Hindlimb muscle (tissue), 1 donor: Measurements from ENCODE around the gene CACNA2D2. TPM values are rescaled to one million over a fixed set of nuclear protein-coding genes. Genes with fewer than 3 reads are reported as not detected.

Source experiments
- DNase-seq: peaks from one replicate; pipeline ENCODE4 v3.0.0-alpha.2; 2013
- polyA plus RNA-seq: library from polyadenylated mRNA; unstranded; fragments of 120-200 nt; gene quantifications from one replicate; pipeline ENCODE4 v1.2.1, GENCODE V29; 2013; ENCODE audit not compliant: insufficient read length

Gene CACNA2D2
- polyA plus RNA-seq, 1 donor, result 8.2 TPM

DNA sequence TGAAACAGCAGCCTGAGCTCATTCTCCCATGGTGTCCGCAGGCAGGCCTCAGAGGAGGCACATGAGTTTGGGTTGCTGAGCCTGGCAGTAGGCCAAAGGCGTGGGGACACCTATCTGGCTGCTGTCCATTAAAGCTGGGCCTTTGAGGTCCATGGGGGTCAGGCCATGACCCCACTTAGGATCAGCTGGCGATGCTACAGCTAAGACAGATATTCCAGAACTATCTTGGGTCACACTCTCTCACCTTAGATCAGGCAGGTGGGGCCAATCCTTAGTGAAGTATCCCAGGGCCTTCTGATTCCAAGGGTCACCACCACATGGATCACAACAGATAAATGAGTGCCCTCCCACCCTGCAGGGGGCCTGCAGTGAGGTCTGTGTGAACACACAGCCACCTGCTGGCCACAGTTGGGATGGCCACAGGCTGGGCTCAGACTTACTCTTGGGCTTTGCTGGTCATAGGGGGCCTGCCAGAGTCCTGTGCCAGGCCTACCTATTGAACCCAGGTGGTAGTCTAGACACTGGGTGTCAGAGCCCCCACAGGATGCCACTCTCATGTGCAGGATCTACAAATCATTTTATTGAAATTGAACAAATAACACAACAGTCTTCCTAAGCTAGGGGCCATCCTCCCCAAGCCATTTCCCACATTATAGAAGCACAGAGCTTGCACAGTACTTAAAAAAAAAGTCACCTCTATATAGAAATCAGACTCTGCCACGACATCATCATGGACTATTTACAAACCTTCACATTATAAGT lies 178.9 kb downstream of the CACNA2D2 start:
- peak; percentile 66 for DNase-seq

GRCh38 chr3:50323614-50324199 lies 179.7 kb downstream of the CACNA2D2 start:
- DNase-seq, result no peak

DNA sequence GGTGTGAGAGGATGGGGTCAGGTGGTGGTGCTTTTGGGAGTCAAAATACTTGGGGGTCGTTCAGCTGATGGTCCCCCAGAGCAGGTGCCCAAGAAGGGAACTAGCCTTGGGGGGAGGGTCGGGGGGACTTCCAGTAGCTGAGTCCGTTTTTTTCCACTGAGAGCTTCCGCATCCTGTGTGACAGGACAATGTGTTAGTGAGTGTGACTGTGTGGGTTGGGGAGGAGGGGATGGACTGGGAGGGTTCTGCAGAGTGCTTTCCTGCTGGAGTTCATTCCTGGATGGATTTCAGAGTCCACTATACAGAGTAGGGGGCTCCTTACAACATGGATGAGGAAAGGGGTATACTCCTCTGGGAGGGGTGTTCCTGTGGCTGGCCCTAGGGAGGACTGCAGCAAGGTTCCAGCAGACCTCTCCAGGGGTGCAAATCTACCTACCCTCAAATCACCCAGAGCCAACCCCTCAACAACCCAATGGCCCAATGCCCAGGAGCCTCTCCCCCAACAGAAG lies 180.3 kb downstream of the CACNA2D2 start:
- DNase-seq, result no peak

GRCh38 chr3:50322386-50323091 lies 180.9 kb downstream of the CACNA2D2 start, which contains the start of gene HYAL2:
TSS of gene HYAL2 (minus strand) at chr3:50322745. CDS start at chr3:50320489, 2,256 bp downstream.
- DNase-seq, result no peak

DNA sequence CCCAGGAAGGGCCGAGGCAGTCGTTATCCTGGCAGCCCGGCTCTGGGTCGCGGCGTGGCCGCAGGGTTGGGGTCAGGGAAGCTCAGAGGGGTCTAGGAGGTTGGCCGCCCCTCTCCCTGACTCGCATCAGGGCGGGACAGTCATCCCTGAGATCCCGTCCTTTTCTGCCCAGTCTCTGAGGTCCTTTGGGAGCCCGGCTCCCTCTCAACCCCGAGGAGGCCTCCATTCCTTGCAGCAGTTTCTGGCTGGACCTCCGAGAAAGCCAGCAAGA lies 181.4 kb downstream of the CACNA2D2 start:
- DNase-seq, result no peak

DNA sequence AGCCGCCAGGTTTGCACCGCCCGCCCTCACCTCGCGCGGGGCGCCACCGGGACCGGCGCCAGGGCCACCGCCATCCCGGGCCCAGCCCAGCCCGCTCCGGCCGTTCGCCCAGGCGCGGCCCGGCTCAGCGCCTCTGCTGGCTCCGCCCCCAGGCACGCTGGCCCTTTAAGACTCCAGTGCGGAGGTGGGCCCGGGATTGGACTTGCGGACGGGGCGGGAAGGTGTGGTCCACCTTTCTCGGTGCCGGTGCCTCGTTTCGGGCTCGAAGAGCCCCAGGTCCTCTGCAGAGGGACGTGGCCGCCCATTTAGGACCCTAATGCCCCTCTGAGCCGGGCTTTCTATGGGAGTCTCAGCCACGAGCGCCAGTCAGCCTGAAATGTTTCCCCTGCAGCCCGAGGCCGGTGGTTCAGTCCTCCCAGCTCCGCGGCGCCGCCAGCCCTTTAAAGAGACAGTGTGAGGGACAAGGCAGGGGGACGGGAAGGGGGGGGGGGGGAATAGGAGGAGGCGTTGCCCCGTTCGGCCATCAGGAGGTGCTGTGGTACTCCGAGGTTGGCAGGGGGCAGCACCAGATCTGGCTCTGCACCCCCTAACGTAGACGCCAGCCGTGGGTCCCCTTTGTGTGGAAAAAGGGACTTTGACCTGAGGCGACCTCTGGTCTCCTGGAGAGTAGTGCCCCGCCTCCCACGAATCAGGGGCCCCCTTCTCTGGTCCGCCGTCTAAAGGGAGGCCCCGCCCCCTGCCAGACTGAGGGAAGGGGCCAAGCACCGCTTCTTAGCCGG lies 181.9 kb downstream of the CACNA2D2 start:
- DNase-seq, result peak; percentile 90

DNA sequence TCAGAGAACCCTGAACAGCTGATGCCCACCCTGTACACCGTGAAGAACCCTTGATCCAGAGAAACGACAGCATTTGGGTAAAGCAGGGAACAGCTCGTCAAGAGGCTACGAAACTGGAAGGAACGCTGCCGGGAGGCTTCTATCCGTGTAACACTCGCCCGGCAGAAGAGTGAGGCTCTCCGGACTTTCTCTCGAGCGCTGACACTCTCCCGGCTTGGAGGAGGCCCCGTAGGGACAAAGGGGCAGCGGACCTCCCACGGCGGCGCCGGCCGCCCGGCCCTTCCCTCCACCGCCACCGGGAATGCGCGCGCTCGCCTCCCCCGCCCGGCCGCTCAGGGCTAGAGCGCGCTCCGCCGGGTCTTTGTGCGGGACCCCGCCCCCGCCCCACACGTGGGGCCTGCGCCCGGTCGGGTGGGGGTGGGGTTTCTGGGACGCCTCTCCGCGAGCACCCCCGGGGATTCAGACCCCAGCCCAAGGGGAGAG lies 182.5 kb downstream of the CACNA2D2 start:
- peak; percentile 87 for DNase-seq

- DNase-seq, result no peak
Observed at GRCh38 chr3:50319894-50320625, 183.4 kb downstream of the CACNA2D2 start.

- no peak for DNase-seq
Observed at GRCh38 chr3:50319181-50319893, 184.1 kb downstream of the CACNA2D2 start.

GRCh38 chr3:50318615-50319014 lies 184.8 kb downstream of the CACNA2D2 start:
- no peak for DNase-seq

DNA sequence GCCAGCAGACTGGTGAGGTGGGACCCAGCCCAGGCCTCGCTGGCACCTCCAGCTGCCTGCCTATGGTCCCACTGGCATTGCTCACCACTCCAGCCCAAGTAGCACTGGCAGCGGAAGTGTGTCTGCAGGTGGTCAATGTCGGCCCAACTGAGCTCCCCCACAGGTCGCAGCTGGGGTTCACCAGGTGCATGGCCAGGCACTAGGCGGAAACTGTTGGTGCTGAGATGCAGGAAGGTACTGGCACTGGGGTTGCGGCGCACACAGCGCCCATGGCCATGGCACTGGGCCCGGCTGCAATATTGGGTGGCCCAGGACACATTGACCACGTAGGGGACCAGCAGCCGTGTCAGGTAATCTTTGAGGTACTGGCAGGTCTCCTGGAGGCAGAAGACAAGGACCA lies 185.3 kb downstream of the CACNA2D2 start:
- DNase-seq, result no peak

- no peak for DNase-seq
Observed at GRCh38 chr3:50317300-50317699, 186.1 kb downstream of the CACNA2D2 start.

GRCh38 chr3:50316657-50317242 lies 186.7 kb downstream of the CACNA2D2 start:
- no peak for DNase-seq

GRCh38 chr3:50314816-50315215 lies 188.6 kb downstream of the CACNA2D2 start:
- DNase-seq, result no peak

- no peak for DNase-seq
Observed at GRCh38 chr3:50314342-50314741, 189.1 kb downstream of the CACNA2D2 start.

Other genes with a start within 250 kb of the CACNA2D2 start
- 43.9 TPM for gene SEMA3B, start 234.5 kb downstream of the CACNA2D2 start, polyA plus RNA-seq
- 35.9 TPM for gene LSMEM2, start 224.5 kb downstream of the CACNA2D2 start, polyA plus RNA-seq
- 54.2 TPM for gene IFRD2, start 211.2 kb downstream of the CACNA2D2 start, polyA plus RNA-seq
- gene HYAL3, start 204.2 kb downstream of the CACNA2D2 start, polyA plus RNA-seq, result 1.3 TPM
- gene NAA80, start 204.2 kb downstream of the CACNA2D2 start, polyA plus RNA-seq, result 9.5 TPM
- 2.1 TPM for gene HYAL1, start 200.1 kb downstream of the CACNA2D2 start, polyA plus RNA-seq
- gene HYAL2, start 180.9 kb downstream of the CACNA2D2 start, polyA plus RNA-seq, result 39.2 TPM
- 17.7 TPM for gene TUSC2, start 175.4 kb downstream of the CACNA2D2 start, polyA plus RNA-seq
- gene RASSF1, start 162.8 kb downstream of the CACNA2D2 start, polyA plus RNA-seq, result 36.3 TPM
- 1.4 TPM for gene ZMYND10, start 157.9 kb downstream of the CACNA2D2 start, polyA plus RNA-seq
- gene NPRL2, start 152.9 kb downstream of the CACNA2D2 start, polyA plus RNA-seq, result 17.6 TPM
- 8.5 TPM for gene CYB561D2, start 152.8 kb downstream of the CACNA2D2 start, polyA plus RNA-seq
- 25.7 TPM for gene TMEM115, start 144.1 kb downstream of the CACNA2D2 start, polyA plus RNA-seq
- 23.5 TPM for gene C3orf18, start 64.1 kb upstream of the CACNA2D2 start, polyA plus RNA-seq
- 21.7 TPM for gene HEMK1, start 65.9 kb upstream of the CACNA2D2 start, polyA plus RNA-seq
- 16.5 TPM for gene CISH, start 108.1 kb upstream of the CACNA2D2 start, polyA plus RNA-seq
- 30.8 TPM for gene MAPKAPK3, start 113.5 kb upstream of the CACNA2D2 start, polyA plus RNA-seq
- 0.14 TPM for gene DOCK3, start 171.3 kb upstream of the CACNA2D2 start, polyA plus RNA-seq